HepG2 (cell line): ENCODE measurements around the gene EZH1. TPM values are rescaled to one million over a fixed set of nuclear protein-coding genes. Genes with fewer than 3 reads are reported as not detected.

ENCODE experiments used
- ADNP ChIP-seq: sonication (generic); formaldehyde crosslinking; IDR thresholded peaks from 2 replicates; pipeline ENCODE4 v1.4.0; 2020; ENCODE audit warnings: missing genetic modification reagents
- DPF2 ChIP-seq: sonication (generic); formaldehyde crosslinking; IDR thresholded peaks from 2 replicates; pipeline ENCODE4 v1.4.0; 2020; ENCODE audit warnings: mild to moderate bottlenecking, low read depth, missing genetic modification reagents, borderline replicate concordance
- FOXA3 ChIP-seq: IDR thresholded peaks from 2 replicates; pipeline ENCODE4 v1.6.1; 2016; ENCODE audit warnings: missing genetic modification reagents, missing compliant biosample characterization
- GFI1 ChIP-seq: sonication (generic); formaldehyde crosslinking; IDR thresholded peaks from 2 replicates; pipeline ENCODE4 v1.5.0; 2020; ENCODE audit warnings: missing genetic modification reagents, mild to moderate bottlenecking, borderline replicate concordance
- KMT2A ChIP-seq: sonication (generic); formaldehyde crosslinking; IDR thresholded peaks from 2 replicates; pipeline ENCODE4 v1.4.0; 2020; ENCODE audit warnings: missing genetic modification reagents
- RAD51 ChIP-seq: fragments of 450-650 bp; IDR thresholded peaks from 2 replicates; pipeline ENCODE4 v1.6.1; 2016; ENCODE audit warnings: borderline replicate concordance
- SMARCC2 ChIP-seq: fragments of 450-650 bp; IDR thresholded peaks from 2 replicates; pipeline ENCODE4 v1.6.1; 2017; ENCODE audit warnings: antibody characterized with exemption, mild to moderate bottlenecking
- SP2 ChIP-seq: sonication (generic); formaldehyde crosslinking; IDR thresholded peaks from 2 replicates; pipeline ENCODE4 v1.5.1; 2020; ENCODE audit warnings: mild to moderate bottlenecking, missing genetic modification reagents
- TBX3 ChIP-seq: fragments of 450-650 bp; IDR thresholded peaks from 2 replicates; pipeline ENCODE4 v1.6.1; 2017; ENCODE audit warnings: antibody characterized with exemption, mild to moderate bottlenecking, inconsistent platforms, borderline replicate concordance
- WIZ ChIP-seq: sonication (generic); formaldehyde crosslinking; IDR thresholded peaks from 2 replicates; pipeline ENCODE4 v1.5.1; 2020; ENCODE audit warnings: mild to moderate bottlenecking, missing genetic modification reagents
- XBP1 ChIP-seq: sonication (generic); formaldehyde crosslinking; IDR thresholded peaks from 2 replicates; pipeline ENCODE4 v1.5.0; 2020; ENCODE audit warnings: missing genetic modification reagents
- ZNF101 ChIP-seq: sonication (generic); formaldehyde crosslinking; IDR thresholded peaks from 2 replicates; pipeline ENCODE4 v1.4.0; 2020; ENCODE audit warnings: mild to moderate bottlenecking, low read depth, missing genetic modification reagents, borderline replicate concordance
- ZNF136 ChIP-seq: sonication (generic); formaldehyde crosslinking; IDR thresholded peaks from 2 replicates; pipeline ENCODE4 v1.8.1; 2022; ENCODE audit warnings: low read depth, mild to moderate bottlenecking, moderate library complexity, missing genetic modification reagents
- ZNF24 ChIP-seq: fragments of 450-650 bp; IDR thresholded peaks from 2 replicates; pipeline ENCODE4 v1.6.1; 2017; ENCODE audit warnings: antibody characterized with exemption, mild to moderate bottlenecking
- ZNF431 ChIP-seq: sonication (generic); formaldehyde crosslinking; IDR thresholded peaks from 2 replicates; pipeline ENCODE4 v1.9.0; 2022; ENCODE audit warnings: missing genetic modification reagents, low read depth, mild to moderate bottlenecking, borderline replicate concordance
- ZNF432 ChIP-seq: sonication (generic); formaldehyde crosslinking; IDR thresholded peaks from 2 replicates; pipeline ENCODE4 v1.5.0; 2020; ENCODE audit warnings: missing genetic modification reagents, mild to moderate bottlenecking, borderline replicate concordance
- ZNF563 ChIP-seq: sonication (generic); formaldehyde crosslinking; IDR thresholded peaks from 2 replicates; pipeline ENCODE4 v1.8.0; 2022; ENCODE audit warnings: mild to moderate bottlenecking, moderate library complexity, missing genetic modification reagents
- ZNF703 ChIP-seq: sonication (generic); formaldehyde crosslinking; IDR thresholded peaks from 2 replicates; pipeline ENCODE4 v1.5.1; 2020; ENCODE audit warnings: missing genetic modification reagents, mild to moderate bottlenecking, moderate library complexity, borderline replicate concordance
- ZNF724P ChIP-seq: sonication (generic); formaldehyde crosslinking; IDR thresholded peaks from 2 replicates; pipeline ENCODE4 v1.8.0; 2022; ENCODE audit warnings: missing genetic modification reagents, borderline replicate concordance
- ZNF749 ChIP-seq: sonication (generic); formaldehyde crosslinking; IDR thresholded peaks from 2 replicates; pipeline ENCODE4 v1.8.0; 2022; ENCODE audit warnings: mild to moderate bottlenecking, missing genetic modification reagents, moderate library complexity, borderline replicate concordance
- ZNF772 ChIP-seq: sonication (generic); formaldehyde crosslinking; IDR thresholded peaks from 2 replicates; pipeline ENCODE4 v1.5.0; 2020; ENCODE audit warnings: mild to moderate bottlenecking, missing genetic modification reagents
- ZNF878 ChIP-seq: sonication (generic); formaldehyde crosslinking; IDR thresholded peaks from 2 replicates; pipeline ENCODE4 v1.8.1; 2023; ENCODE audit warnings: mild to moderate bottlenecking, missing genetic modification reagents, moderate library complexity
- polyA plus RNA-seq, 8 experiments: library from polyadenylated mRNA; depleted of rRNA in 3 of 8; stranded (reverse) in 7 of 8; unstranded in 1 of 8; fragments of >200 nt; fragmentation: Illumina TruSeq in 4 of 8; extraction: Trizol in 4 of 8; gene quantifications; 2 replicates each; pipeline versions ENCODE4 v1.2.1 to v1.2.3, GENCODE V29; 2011 to 2016; ENCODE audit warnings: low read depth in 4 of 8, missing spikeins in 1 of 8, mixed read lengths in 1 of 8; ENCODE audit not compliant: insufficient read depth in 1 of 8
- total RNA-seq, 5 experiments: library from RNA; depleted of rRNA; stranded (reverse); fragments of >200 nt; fragmentation: Illumina TruSeq; extraction: Trizol; gene quantifications; 2 replicates each; pipeline ENCODE4 v1.2.3, GENCODE V29; 2016; ENCODE audit warnings: low read depth in 1 of 5
- TF ChIP-seq, protein P1 (sequence below): sonication (generic); formaldehyde crosslinking; IDR thresholded peaks from 2 replicates; pipeline ENCODE4 v1.5.0; 2020; ENCODE audit warnings: missing genetic modification reagents, mild to moderate bottlenecking, borderline replicate concordance
- TF ChIP-seq, protein P2 (sequence below): sonication (generic); formaldehyde crosslinking; IDR thresholded peaks from 2 replicates; pipeline ENCODE4 v1.8.0; 2022; ENCODE audit warnings: mild to moderate bottlenecking, missing genetic modification reagents
- TF ChIP-seq, protein P3 (sequence below): IDR thresholded peaks from 2 replicates; pipeline ENCODE4 v1.6.1; 2016; ENCODE audit warnings: missing compliant biosample characterization, missing genetic modification reagents, borderline replicate concordance
- TF ChIP-seq, protein P4 (sequence below): IDR thresholded peaks from 2 replicates; pipeline ENCODE4 v1.6.1; 2012; ENCODE audit warnings: inconsistent platforms
- TF ChIP-seq, protein P5 (sequence below): sonication (generic); formaldehyde crosslinking; IDR thresholded peaks from 2 replicates; pipeline ENCODE4 v1.8.0; 2022; ENCODE audit warnings: missing genetic modification reagents, mild to moderate bottlenecking, borderline replicate concordance

The EZH1 gene
- total and polyA plus RNA-seq, 2 of the 13 experiments (the other 11 are each of a cell fraction or from before 2014, with no cell fraction given): 11.6 to 24.0 TPM

DNA sequence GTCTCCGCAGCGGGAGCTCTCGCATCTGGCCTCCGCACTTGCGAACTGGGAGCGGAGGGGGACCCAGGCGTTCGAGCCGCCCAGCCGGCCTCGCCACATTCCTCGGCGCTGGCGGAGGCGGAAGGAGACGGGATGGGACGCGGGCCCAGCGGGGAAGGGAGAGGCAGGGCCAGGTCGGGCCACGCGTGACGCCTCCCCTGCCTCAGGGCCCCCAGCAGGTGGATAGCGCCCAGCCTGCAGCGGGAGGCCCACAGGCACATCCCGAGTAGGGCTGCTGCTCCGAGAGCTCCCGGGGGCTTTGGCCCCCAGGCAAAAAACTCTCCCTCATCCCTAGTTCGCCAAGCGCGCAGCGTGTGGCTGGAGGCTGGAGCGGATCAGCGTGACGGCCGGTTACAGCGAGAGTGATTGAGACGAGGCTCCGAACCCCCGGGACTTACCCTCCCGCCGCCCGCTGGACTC is 68.8 kb downstream of the EZH1 start (continued):
- TF ChIP-seq ZNF749 (CRISPR knock-in tag): no peak
- TF ChIP-seq ZNF431 (CRISPR knock-in tag): no peak
- TF ChIP-seq ZNF136 (CRISPR knock-in tag): no peak
- TF ChIP-seq ZNF772: peak; percentile 67; the same call in 1 of the 2 replicates
- TF ChIP-seq, protein P1, sequence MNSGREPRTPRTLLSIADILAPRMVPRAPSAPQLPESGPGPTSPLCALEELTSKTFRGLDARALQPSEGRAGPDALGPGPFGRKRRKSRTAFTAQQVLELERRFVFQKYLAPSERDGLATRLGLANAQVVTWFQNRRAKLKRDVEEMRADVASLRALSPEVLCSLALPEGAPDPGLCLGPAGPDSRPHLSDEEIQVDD (CRISPR knock-in tag): 0 out of 2 replicates have a peak, but pooled peaks have one; percentile 35
- TF ChIP-seq ZNF703 (CRISPR knock-in tag): peak; percentile 23; the same call in 1 of the 2 replicates
- TF ChIP-seq SMARCC2: no peak
- no peak for TF ChIP-seq RAD51
- no peak; the same call in 1 of the 2 replicates for TF ChIP-seq XBP1 (CRISPR knock-in tag)
- TF ChIP-seq, protein P2, sequence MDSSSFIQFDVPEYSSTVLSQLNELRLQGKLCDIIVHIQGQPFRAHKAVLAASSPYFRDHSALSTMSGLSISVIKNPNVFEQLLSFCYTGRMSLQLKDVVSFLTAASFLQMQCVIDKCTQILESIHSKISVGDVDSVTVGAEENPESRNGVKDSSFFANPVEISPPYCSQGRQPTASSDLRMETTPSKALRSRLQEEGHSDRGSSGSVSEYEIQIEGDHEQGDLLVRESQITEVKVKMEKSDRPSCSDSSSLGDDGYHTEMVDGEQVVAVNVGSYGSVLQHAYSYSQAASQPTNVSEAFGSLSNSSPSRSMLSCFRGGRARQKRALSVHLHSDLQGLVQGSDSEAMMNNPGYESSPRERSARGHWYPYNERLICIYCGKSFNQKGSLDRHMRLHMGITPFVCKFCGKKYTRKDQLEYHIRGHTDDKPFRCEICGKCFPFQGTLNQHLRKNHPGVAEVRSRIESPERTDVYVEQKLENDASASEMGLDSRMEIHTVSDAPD: 0 out of 2 replicates have a peak, but pooled peaks have one; percentile 33
- TF ChIP-seq KMT2A: 0 out of 2 replicates have a peak, but pooled peaks have one; percentile 34
- TF ChIP-seq ZNF432 (CRISPR knock-in tag): 0 out of 2 replicates have a peak, but pooled peaks have one; percentile 17
- no peak for TF ChIP-seq TBX3
- TF ChIP-seq FOXA3 (CRISPR knock-in tag): no peak
- TF ChIP-seq ZNF724P (CRISPR knock-in tag): no peak
- peak; percentile 50; the same call in 1 of the 2 replicates for TF ChIP-seq SP2 (CRISPR knock-in tag)
- TF ChIP-seq GFI1 (CRISPR knock-in tag): peak; percentile 10; the same call in 1 of the 2 replicates
- no peak for TF ChIP-seq ZNF24
- TF ChIP-seq ADNP (CRISPR knock-in tag): no peak
- TF ChIP-seq, protein P3, sequence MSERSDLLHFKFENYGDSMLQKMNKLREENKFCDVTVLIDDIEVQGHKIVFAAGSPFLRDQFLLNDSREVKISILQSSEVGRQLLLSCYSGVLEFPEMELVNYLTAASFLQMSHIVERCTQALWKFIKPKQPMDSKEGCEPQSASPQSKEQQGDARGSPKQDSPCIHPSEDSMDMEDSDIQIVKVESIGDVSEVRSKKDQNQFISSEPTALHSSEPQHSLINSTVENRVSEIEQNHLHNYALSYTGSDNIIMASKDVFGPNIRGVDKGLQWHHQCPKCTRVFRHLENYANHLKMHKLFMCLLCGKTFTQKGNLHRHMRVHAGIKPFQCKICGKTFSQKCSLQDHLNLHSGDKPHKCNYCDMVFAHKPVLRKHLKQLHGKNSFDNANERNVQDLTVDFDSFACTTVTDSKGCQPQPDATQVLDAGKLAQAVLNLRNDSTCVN (CRISPR knock-in tag): no peak; the same call in 1 of the 2 replicates
- TF ChIP-seq ZNF878 (CRISPR knock-in tag): no peak
- TF ChIP-seq, protein P4, sequence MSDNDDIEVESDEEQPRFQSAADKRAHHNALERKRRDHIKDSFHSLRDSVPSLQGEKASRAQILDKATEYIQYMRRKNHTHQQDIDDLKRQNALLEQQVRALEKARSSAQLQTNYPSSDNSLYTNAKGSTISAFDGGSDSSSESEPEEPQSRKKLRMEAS: 0 out of 2 replicates have a peak, but pooled peaks have one; percentile 5
- peak; percentile 31; the same call in 1 of the 2 replicates for TF ChIP-seq ZNF563 (CRISPR knock-in tag)
- peak; percentile 56; the same call in 1 of the 2 replicates for TF ChIP-seq WIZ
- TF ChIP-seq, protein P5, sequence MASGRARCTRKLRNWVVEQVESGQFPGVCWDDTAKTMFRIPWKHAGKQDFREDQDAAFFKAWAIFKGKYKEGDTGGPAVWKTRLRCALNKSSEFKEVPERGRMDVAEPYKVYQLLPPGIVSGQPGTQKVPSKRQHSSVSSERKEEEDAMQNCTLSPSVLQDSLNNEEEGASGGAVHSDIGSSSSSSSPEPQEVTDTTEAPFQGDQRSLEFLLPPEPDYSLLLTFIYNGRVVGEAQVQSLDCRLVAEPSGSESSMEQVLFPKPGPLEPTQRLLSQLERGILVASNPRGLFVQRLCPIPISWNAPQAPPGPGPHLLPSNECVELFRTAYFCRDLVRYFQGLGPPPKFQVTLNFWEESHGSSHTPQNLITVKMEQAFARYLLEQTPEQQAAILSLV (CRISPR knock-in tag): 0 out of 2 replicates have a peak, but pooled peaks have one; percentile 53
- TF ChIP-seq ZNF101: no peak
- TF ChIP-seq DPF2 (CRISPR knock-in tag): no peak
